ENCODE results near the gene ERICH2.

Gene ERICH2

GRCh38 chr2:170823088-170823897 lies 53.1 kb downstream of the ERICH2 start (continued):
- no peak for TF ChIP-seq TSHZ2 (CRISPR knock-in tag; IDR thresholded peaks at IDR 0.05)

GRCh38 chr2:170823898-170824215 lies 53.7 kb downstream of the ERICH2 start:
- no peak for ATAC-seq
- TF ChIP-seq RARB (CRISPR knock-in tag; IDR thresholded peaks at IDR 0.05) (no peak), POU6F1 (CRISPR knock-in tag; IDR thresholded peaks at IDR 0.05; ENCODE audit: borderline replicate concordance, low read depth) (no peak), PPARA (CRISPR knock-in tag; IDR thresholded peaks at IDR 0.05; ENCODE audit: borderline replicate concordance) (no peak), TOX (CRISPR knock-in tag; IDR thresholded peaks at IDR 0.05; ENCODE audit: borderline replicate concordance) (no peak), ESRRG (CRISPR knock-in tag; IDR thresholded peaks at IDR 0.05) (no peak), TSHZ2 (CRISPR knock-in tag; IDR thresholded peaks at IDR 0.05) (no peak), CSRNP3 (CRISPR knock-in tag; IDR thresholded peaks at IDR 0.05) (no peak)

GRCh38 chr2:170824526-170825015 lies 54.4 kb downstream of the ERICH2 start:
- TF ChIP-seq GLIS3 (CRISPR knock-in tag; IDR thresholded peaks at IDR 0.05) (no peak), ZNF70 (CRISPR knock-in tag; IDR thresholded peaks at IDR 0.05) (no peak), RARB (CRISPR knock-in tag; IDR thresholded peaks at IDR 0.05) (no peak), ESRRG (CRISPR knock-in tag; IDR thresholded peaks at IDR 0.05) (no peak), ZNF8 (CRISPR knock-in tag; IDR thresholded peaks at IDR 0.05) (no peak), BACH2 (CRISPR knock-in tag; IDR thresholded peaks at IDR 0.05; ENCODE audit: borderline replicate concordance) (no peak), ZNF565 (CRISPR knock-in tag; conservative IDR thresholded peaks at IDR 0.05; ENCODE audit: low read depth) (no peak), SNAI2 (CRISPR knock-in tag; IDR thresholded peaks at IDR 0.05) (no peak), ISL1 (CRISPR knock-in tag; IDR thresholded peaks at IDR 0.05) (no peak), PPARA (CRISPR knock-in tag; IDR thresholded peaks at IDR 0.05; ENCODE audit: borderline replicate concordance) (no peak)
- no peak for ATAC-seq

GRCh38 chr2:170827841-170828532 lies 57.8 kb downstream of the ERICH2 start:
- ATAC-seq = no peak
- TF ChIP-seq ZFP30 (CRISPR knock-in tag; IDR thresholded peaks at IDR 0.05) (no peak), POU6F1 (CRISPR knock-in tag; IDR thresholded peaks at IDR 0.05; ENCODE audit: borderline replicate concordance, low read depth) (no peak), ISL1 (CRISPR knock-in tag; IDR thresholded peaks at IDR 0.05) (no peak), SNAI2 (CRISPR knock-in tag; IDR thresholded peaks at IDR 0.05) (no peak), ZFP3 (CRISPR knock-in tag; IDR thresholded peaks at IDR 0.05) (no peak), ZNF565 (CRISPR knock-in tag; conservative IDR thresholded peaks at IDR 0.05; ENCODE audit: low read depth) (no peak), GLIS3 (CRISPR knock-in tag; IDR thresholded peaks at IDR 0.05) (no peak)

Data from SK-N-SH treated with all-trans-retinoic acid at 6 μM for 48 hours (cell line).